Muscle of leg (tissue), 11 donors: ENCODE data around the gene BMP7. TPM values are rescaled to one million over a fixed set of nuclear protein-coding genes. Genes with fewer than 3 reads are reported as not detected.

ENCODE experiments used
- DNase-seq: peaks from one replicate; pipeline ENCODE4 v3.0.0; 2013
- H3K27ac ChIP-seq: one replicate; pipeline ENCODE4 v1.5.1; 2013; ENCODE audit warnings: mild to moderate bottlenecking, low read length, control low read depth
- H3K27me3 ChIP-seq: one replicate; pipeline ENCODE4 v1.6.1; 2013; ENCODE audit warnings: low read length; ENCODE audit not compliant: control insufficient read depth, insufficient read depth
- H3K36me3 ChIP-seq: one replicate; pipeline ENCODE4 v1.6.1; 2013; ENCODE audit warnings: low read length; ENCODE audit not compliant: control insufficient read depth, insufficient read depth
- H3K4me1 ChIP-seq: one replicate; pipeline ENCODE4 v1.6.1; 2013; ENCODE audit warnings: low read length; ENCODE audit not compliant: control insufficient read depth, insufficient read depth
- H3K4me3 ChIP-seq: one replicate; pipeline ENCODE4 v1.5.1; 2013; ENCODE audit warnings: low read length, control low read depth
- H3K9me3 ChIP-seq: replicated peaks from 2 replicates; pipeline ENCODE4 v1.6.1; 2013; ENCODE audit warnings: low read depth, low read length; ENCODE audit not compliant: control insufficient read depth
- WGBS: methylation state at CpG from one replicate; pipeline ENCODE4 v1.1.5; 2013; ENCODE audit warnings: missing lambda C conversion rate; ENCODE audit not compliant: insufficient coverage; 5-methylcytosine and 5-hydroxymethylcytosine counted together
- polyA plus RNA-seq, 8 donors: library from polyadenylated mRNA; unstranded; fragments of 120-200 nt; gene quantifications; one replicate each; pipeline versions ENCODE4 v1.2.1 to v1.2.3, GENCODE V29; 2013; ENCODE audit warnings: inconsistent platforms in 1 of 8, low replicate concordance in 1 of 8; ENCODE audit not compliant: insufficient read length in 8 of 8, insufficient read depth in 1 of 8
- total RNA-seq: library from RNA; stranded (reverse); fragments of 120-200 nt; gene quantifications from one replicate; pipeline ENCODE4 v1.2.4, GENCODE V29; 2013

BMP7 gene
- total and polyA plus RNA-seq, 9 donors = 3.7 to 11.3 (median 5.1) TPM

DNA sequence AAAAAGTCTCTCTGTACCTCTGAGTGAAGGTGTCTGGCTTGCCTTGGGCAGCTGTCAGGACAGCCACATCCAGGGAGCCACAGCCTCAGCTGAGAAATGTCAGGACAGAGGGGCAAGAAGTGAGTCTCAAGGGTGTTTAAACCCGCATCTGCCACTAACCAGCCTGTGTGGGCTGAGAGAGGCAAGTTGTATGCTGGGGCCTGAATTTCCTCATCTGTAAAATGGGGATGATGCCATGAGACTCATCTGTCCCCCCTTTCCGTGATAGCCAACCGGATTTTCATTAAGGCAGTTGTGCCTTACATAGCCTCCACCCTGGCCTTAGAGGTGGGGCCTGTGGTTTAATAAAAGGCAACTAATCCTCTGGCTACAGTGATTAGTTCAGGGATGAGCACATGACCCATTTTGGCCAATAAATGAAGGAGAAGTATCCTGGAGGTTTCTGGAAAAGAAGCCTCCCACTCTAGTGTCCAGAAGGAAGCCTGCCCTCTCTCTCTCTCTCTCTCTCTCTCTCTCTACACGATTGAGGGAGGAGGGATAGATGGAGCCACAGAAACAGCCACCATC is 79.3 kb downstream of the BMP7 start:
- DNase-seq = no peak
- H3K27me3 ChIP-seq = no peaks in the 10 kb centered on the region
- H3K27ac ChIP-seq = no peak overlapping the region
- H3K4me3 ChIP-seq = no peak overlapping the region
- 40% methylated on average over 1 of the region's 4 CpGs for WGBS
- H3K9me3 ChIP-seq = peaks cover 2% of the 10 kb centered on the region
- no peaks in the 10 kb centered on the region for H3K4me1 ChIP-seq
- no peaks in the 10 kb centered on the region for H3K36me3 ChIP-seq

- WGBS = 68% methylated on average over 5 of the region's 8 CpGs
Observed at GRCh38 chr20:57186192-57186591, 80.2 kb downstream of the BMP7 start.

GRCh38 chr20:57185188-57185743 is 81.2 kb downstream of the BMP7 start:
- DNase-seq = no peak
- no CpG with 5 or more reads among the region's 3 CpGs for WGBS
- Histone ChIP-seq H3K36me3 (no peaks in the 10 kb centered on the region), H3K9me3 (peaks cover 2% of the 10 kb centered on the region), H3K27ac (no peak overlapping the region), H3K27me3 (no peaks in the 10 kb centered on the region), H3K4me1 (no peaks in the 10 kb centered on the region), H3K4me3 (no peak overlapping the region)

More at GRCh38 chr20:57186192-57186591, 80.2 kb downstream of the BMP7 start:
- Histone ChIP-seq H3K27ac (no peak overlapping the region), H3K4me3 (no peak overlapping the region), H3K4me1 (no peaks in the 10 kb centered on the region), H3K9me3 (peaks cover 2% of the 10 kb centered on the region), H3K36me3 (no peaks in the 10 kb centered on the region), H3K27me3 (no peaks in the 10 kb centered on the region)
- no peak for DNase-seq

DNA sequence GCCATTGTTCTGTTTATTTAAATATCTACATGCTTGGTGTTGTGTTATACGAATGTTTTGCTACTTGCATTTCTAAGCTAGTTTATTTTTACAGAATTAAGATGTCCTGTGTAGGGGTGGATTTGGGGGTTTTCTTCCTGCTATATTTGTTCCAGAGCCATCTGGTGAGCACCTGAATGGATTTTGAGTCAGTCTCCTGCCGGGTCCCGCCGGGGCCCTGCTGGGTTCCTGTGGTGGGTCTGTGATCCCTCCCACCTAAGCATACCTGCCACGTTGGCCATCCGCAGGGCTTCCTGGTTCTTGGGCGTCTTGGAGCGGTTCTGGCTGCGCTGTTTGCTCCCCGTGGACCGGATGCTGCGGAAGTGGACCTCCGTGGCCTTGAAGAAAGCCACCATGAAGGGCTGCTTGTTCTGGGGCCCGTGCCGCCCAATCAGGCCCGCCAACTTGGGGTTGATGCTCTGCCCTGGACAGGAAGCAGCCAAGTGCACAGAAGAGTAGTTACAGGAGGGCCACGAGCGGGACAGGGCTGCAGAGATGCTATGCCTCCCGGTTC is 82.9 kb downstream of the BMP7 start:
- DNase-seq = no peak
- Histone ChIP-seq H3K4me1 (no peaks in the 10 kb centered on the region), H3K4me3 (no peak overlapping the region), H3K9me3 (peaks cover 2% of the 10 kb centered on the region), H3K27me3 (peaks cover 2% of the 10 kb centered on the region), H3K27ac (no peak overlapping the region), H3K36me3 (no peaks in the 10 kb centered on the region)
- WGBS = 89% methylated on average over 14 of the region's 19 CpGs

DNA sequence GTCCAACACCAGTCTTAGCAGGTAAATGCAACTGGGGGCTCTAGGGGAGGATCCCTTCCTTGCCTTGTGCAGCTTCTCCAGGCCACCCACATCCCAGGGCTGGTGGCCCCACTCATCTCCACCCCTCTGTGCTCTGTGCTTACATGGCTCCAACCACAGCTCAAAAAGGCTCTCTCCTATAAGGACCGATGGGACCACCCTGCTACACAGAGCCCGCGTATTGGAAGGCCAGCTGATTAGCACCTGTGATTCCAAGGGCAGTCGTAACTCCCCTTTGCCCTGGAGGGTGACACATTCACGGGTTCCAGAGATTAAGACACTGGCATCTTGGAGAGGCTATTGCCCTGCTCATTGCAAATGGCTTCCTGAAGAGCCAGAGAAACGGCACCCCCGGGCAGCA is 84.8 kb downstream of the BMP7 start:
- Histone ChIP-seq H3K4me3 (no peak overlapping the region), H3K27me3 (peaks cover 2% of the 10 kb centered on the region), H3K36me3 (no peaks in the 10 kb centered on the region), H3K9me3 (peaks cover 2% of the 10 kb centered on the region), H3K27ac (no peak overlapping the region), H3K4me1 (no peaks in the 10 kb centered on the region)
- 72% methylated on average over 4 of the region's 7 CpGs for WGBS
- no peak for DNase-seq

- WGBS = 57% methylated on average over 5 of the region's 5 CpGs
- H3K4me1 ChIP-seq = no peaks in the 10 kb centered on the region
Observed at GRCh38 chr20:57180954-57181353, 85.5 kb downstream of the BMP7 start.

GRCh38 chr20:57180387-57180786 is 86.1 kb downstream of the BMP7 start:
- H3K4me3 ChIP-seq = no peak overlapping the region
- no peak for DNase-seq
- 80% methylated on average over 1 of the region's 10 CpGs for WGBS
- H3K27me3 ChIP-seq = peaks cover 2% of the 10 kb centered on the region
- H3K36me3 ChIP-seq = no peaks in the 10 kb centered on the region
- H3K9me3 ChIP-seq = peaks cover 2% of the 10 kb centered on the region
- H3K27ac ChIP-seq = no peak overlapping the region
- H3K4me1 ChIP-seq = no peaks in the 10 kb centered on the region

More at GRCh38 chr20:57180954-57181353, 85.5 kb downstream of the BMP7 start:
- Histone ChIP-seq H3K4me3 (no peak overlapping the region), H3K27ac (no peak overlapping the region), H3K27me3 (peaks cover 2% of the 10 kb centered on the region), H3K9me3 (peaks cover 2% of the 10 kb centered on the region), H3K36me3 (no peaks in the 10 kb centered on the region)
- DNase-seq = no peak

GRCh38 chr20:57179265-57179664 is 87.2 kb downstream of the BMP7 start:
- 71% methylated on average over 13 of the region's 20 CpGs for WGBS

GRCh38 chr20:57178582-57179111 is 87.8 kb downstream of the BMP7 start:
- H3K4me3 ChIP-seq = no peak overlapping the region
- DNase-seq = no peak
- H3K27me3 ChIP-seq = peaks cover 2% of the 10 kb centered on the region
- no peaks in the 10 kb centered on the region for H3K9me3 ChIP-seq
- 92% methylated on average over 5 of the region's 8 CpGs for WGBS
- no peaks in the 10 kb centered on the region for H3K36me3 ChIP-seq
- no peaks in the 10 kb centered on the region for H3K4me1 ChIP-seq
- H3K27ac ChIP-seq = no peak overlapping the region

More at GRCh38 chr20:57179265-57179664, 87.2 kb downstream of the BMP7 start:
- Histone ChIP-seq H3K36me3 (no peaks in the 10 kb centered on the region), H3K27ac (no peak overlapping the region), H3K4me1 (no peaks in the 10 kb centered on the region), H3K27me3 (peaks cover 2% of the 10 kb centered on the region), H3K9me3 (no peaks in the 10 kb centered on the region), H3K4me3 (no peak overlapping the region)
- DNase-seq = no peak

GRCh38 chr20:57177636-57178280 is 88.7 kb downstream of the BMP7 start:
- H3K36me3 ChIP-seq = no peaks in the 10 kb centered on the region
- WGBS = 90% methylated on average over 17 of the region's 19 CpGs
- no peak overlapping the region for H3K27ac ChIP-seq
- peaks cover 2% of the 10 kb centered on the region for H3K27me3 ChIP-seq
- DNase-seq = no peak
- no peaks in the 10 kb centered on the region for H3K4me1 ChIP-seq
- H3K4me3 ChIP-seq = no peak overlapping the region
- H3K9me3 ChIP-seq = no peaks in the 10 kb centered on the region
